ENCODE data around the gene C17orf78.
"Not testable (repeated sequence)": the region's sequence is repeated elsewhere in the genome, so short reads cannot be mapped to it uniquely, and the experiment has no call there.

C17orf78 gene

DNA sequence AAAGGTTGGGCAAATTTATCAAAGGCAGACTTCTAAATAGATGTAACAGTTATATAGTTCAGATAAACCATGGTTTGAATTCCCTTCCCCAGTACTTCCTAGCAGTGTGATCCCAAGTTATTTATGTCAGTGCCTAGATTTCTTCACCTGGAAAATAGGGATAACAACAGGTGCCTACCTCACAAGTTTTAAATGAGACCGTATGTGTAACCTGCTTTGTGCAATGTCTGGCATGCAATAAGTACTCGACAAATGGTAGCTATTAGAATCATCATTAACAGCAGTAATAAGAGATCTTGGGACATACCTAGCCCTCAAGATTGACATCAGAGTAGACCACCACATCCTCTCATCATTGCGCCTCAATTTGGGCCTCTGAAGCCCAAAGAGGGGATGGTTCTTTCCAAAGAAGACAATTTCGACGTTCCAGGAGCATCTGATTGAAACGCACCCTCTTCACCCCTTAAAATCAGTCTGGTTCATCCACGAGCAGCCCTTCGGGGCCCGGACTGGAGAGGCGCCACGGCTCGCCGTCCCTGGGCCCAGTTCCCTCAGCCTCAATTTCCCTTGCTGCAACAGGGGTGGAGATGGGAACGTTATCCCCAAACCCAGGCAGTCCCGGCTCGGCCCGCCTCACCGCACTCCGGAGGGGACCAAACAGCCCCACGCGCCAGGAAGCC lies 30.3 kb downstream of the C17orf78 start:
- peak overlapping the region; percentile 55 for H3K4me3 ChIP-seq (ENCODE audit: low read depth, low read length)
- DNase-seq (ENCODE audit: low read depth): no peak
- TF ChIP-seq, protein P1, sequence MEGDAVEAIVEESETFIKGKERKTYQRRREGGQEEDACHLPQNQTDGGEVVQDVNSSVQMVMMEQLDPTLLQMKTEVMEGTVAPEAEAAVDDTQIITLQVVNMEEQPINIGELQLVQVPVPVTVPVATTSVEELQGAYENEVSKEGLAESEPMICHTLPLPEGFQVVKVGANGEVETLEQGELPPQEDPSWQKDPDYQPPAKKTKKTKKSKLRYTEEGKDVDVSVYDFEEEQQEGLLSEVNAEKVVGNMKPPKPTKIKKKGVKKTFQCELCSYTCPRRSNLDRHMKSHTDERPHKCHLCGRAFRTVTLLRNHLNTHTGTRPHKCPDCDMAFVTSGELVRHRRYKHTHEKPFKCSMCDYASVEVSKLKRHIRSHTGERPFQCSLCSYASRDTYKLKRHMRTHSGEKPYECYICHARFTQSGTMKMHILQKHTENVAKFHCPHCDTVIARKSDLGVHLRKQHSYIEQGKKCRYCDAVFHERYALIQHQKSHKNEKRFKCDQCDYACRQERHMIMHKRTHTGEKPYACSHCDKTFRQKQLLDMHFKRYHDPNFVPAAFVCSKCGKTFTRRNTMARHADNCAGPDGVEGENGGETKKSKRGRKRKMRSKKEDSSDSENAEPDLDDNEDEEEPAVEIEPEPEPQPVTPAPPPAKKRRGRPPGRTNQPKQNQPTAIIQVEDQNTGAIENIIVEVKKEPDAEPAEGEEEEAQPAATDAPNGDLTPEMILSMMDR (IDR thresholded peaks at IDR 0.05; ENCODE audit: insufficient read depth, low read depth, low read length, missing control alignments): no peak

DNA sequence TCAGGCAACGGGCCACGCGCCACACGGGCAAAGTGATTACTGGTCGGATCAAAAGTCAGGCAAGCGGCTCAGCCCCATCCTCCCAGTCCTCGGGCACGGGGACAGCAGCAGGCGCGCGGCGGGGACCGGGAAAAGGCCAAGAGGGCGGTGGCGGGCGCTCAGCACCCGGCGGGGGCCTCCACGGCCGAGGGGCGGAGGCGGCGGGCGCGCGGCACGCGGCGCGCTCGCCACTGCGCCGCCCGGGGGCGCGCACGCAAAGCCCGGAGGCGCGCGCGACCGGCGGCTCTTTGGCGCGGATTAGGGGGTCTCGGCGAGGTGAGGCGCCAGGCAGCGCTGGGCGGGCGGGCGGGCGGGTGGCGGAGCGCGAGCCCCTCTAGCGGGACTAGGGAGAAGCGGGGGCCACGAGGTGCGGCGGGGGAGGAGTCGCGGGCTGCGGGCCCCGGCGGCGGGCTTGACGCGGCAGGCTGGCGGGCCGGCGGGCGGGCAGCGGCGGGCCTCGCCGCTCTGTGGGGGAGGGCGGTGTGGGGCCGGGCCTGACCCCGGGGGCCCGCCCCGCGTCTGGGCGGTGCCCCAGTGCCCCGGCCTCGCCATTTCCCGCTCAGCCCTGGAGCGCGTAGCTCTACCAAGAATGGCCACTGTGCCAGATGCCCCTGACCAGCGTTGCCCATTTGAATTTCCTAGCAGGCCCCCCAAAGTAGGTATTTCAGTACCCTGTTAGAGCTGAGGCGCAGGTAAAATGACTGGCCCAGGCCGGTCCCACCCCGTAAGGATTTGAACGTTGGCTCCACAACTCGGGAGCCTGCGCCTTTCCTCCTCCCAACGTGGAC lies 31.1 kb downstream of the C17orf78 start, which contains the start of the genes ACACA and TADA2A:
Gene ACACA (minus strand): TSS at position 202 of the 827 bp plus-strand sequence. CDS start 537 bp downstream, outside the sequence.
Gene TADA2A (plus strand): TSS at position 252 of the 827 bp plus-strand sequence. CDS start 4,480 bp downstream, outside the sequence.
- TF ChIP-seq, protein P1 (IDR thresholded peaks at IDR 0.05; ENCODE audit: insufficient read depth, low read depth, low read length, missing control alignments): no peak
- DNase-seq (ENCODE audit: low read depth): peak; percentile 91
- H3K4me3 ChIP-seq (ENCODE audit: low read depth, low read length): peak within 1 kb of the TSS; percentile 78

DNA sequence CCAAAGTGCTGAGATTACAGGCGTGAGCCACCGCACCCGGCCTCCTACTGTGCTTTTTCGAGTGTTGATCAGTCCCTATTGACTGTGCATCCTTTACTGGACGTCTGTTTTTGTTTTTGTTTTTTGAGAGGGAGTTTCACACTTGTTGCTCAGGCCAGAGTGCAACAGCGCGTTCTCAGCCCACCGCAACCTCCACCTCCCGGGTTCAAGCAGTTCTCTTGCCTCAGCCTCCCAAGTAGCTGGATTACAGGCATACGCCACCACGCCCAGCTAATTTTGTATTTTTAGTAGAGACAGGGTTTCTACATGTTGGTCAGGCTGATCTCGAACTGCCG lies 32.3 kb downstream of the C17orf78 start:
- H3K4me3 ChIP-seq (ENCODE audit: low read depth, low read length): peak overlapping the region; percentile 78; the same call in 1 of the 2 replicates
- DNase-seq (ENCODE audit: low read depth): not testable (repeated sequence)

DNA sequence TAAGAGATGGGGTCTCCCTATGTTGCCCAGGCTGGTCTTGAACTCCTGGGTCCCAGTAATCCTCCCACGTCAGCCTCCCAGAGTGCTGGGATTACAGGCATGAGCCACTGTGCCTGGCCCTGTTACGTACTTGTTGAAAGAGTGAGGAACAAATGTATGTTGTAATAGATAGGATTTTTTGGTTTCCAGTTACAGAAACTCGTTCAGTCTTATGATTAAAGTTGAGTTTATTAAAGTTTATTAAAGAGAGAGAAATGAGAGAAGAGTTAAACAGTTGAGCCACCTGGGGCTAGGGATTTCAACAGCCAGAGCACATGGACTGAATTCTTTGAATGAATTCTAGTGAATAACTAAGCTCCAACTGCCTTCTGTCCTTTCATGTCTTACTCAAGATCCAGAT lies 34.6 kb downstream of the C17orf78 start:
- TF ChIP-seq, protein P1 (IDR thresholded peaks at IDR 0.05; ENCODE audit: insufficient read depth, low read depth, low read length, missing control alignments): no peak
- no peak for DNase-seq (ENCODE audit: low read depth)
- H3K4me3 ChIP-seq (ENCODE audit: low read depth, low read length): no peak overlapping the region

DNA sequence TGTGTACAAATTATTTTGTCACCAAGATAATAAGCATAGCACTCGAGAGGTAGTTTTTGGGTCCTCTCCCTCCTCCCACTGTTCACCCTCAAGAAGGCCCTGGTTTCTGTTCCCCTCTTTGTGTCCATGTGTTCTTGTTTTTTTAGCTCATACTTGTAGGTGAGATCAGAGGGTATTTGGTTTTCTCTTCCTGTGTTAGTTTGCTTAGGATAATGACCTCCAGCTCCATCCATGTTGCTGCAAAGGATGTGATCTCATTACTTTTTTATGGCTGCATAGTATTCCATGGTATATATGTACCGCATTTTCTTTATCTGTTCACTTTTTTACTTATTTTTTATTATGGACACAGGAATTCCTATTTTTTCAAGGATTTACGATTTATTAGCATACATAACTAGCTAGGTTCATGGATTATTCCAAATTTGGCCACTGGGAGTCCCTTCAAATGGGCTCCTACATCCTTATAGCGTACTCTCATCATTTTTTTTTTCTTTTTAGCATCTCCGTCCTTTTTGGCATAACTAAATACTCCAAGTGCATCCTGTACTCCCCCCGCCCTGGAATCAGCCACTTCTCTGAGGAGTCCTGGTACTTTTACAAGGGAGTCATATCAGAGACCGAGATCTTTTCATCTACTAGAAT lies 38.2 kb downstream of the C17orf78 start:
- TF ChIP-seq, protein P1 (IDR thresholded peaks at IDR 0.05; ENCODE audit: insufficient read depth, low read depth, low read length, missing control alignments): no peak
- no peak for DNase-seq (ENCODE audit: low read depth)
- H3K4me3 ChIP-seq (ENCODE audit: low read depth, low read length): no peak overlapping the region

DNA sequence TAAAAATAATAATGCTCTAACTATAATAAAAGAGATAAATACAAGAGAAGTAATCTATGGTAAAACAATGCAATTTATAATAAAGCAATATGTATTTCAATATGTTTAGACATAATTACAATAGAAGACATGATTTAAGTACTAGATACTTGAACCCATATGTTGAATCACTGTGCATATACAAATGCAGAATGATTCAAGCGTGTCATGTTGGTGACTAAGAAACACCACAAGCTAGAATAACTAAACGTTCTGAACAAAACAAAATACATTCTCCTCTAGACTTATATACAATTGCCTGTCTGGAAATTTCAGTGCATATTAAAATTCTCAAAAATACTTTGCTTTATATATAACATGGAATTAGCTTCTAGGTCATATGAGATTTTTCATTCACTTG lies 42.1 kb downstream of the C17orf78 start:
- DNase-seq (ENCODE audit: low read depth): no peak
- H3K4me3 ChIP-seq (ENCODE audit: low read depth, low read length): no peak overlapping the region
- TF ChIP-seq, protein P1 (IDR thresholded peaks at IDR 0.05; ENCODE audit: insufficient read depth, low read depth, low read length, missing control alignments): no peak
